Gastrocnemius medialis (tissue), 4 donors: Measurements from ENCODE around the gene SMYD3.

Experiments used
- CTCF ChIP-seq, 5 experiments: fragments of 450-650 bp in 3 of 5; fragments of 200-600 bp in 2 of 5; sonication (generic) in 2 of 5; IDR thresholded peaks in 4 of 5; conservative IDR thresholded peaks in 1 of 5; 1 replicate in 4 of 5; 2 replicates in 1 of 5; pipeline ENCODE4 v1.5.1; 2016 to 2019; ENCODE audit warnings: antibody characterized with exemption in 5 of 5, mild to moderate bottlenecking in 3 of 5, moderate library complexity in 3 of 5
- POLR2A ChIP-seq, 2 donors: fragments of 450-650 bp; IDR thresholded peaks; one replicate each; pipeline ENCODE4 v1.6.1; 2017; ENCODE audit warnings: antibody characterized with exemption in 2 of 2, mild to moderate bottlenecking in 2 of 2, moderate library complexity in 2 of 2

GRCh38 chr1:246080031-246080430, 427.0 kb downstream of the SMYD3 start:
- no peak for TF ChIP-seq CTCF (IDR thresholded peaks at IDR 0.05 in 4 of 5, conservative IDR thresholded peaks at IDR 0.05 in 1 of 5)
- TF ChIP-seq POLR2A (IDR thresholded peaks at IDR 0.05) = no peak
